Measurements from ENCODE around the gene CASR.

Gene CASR

DNA sequence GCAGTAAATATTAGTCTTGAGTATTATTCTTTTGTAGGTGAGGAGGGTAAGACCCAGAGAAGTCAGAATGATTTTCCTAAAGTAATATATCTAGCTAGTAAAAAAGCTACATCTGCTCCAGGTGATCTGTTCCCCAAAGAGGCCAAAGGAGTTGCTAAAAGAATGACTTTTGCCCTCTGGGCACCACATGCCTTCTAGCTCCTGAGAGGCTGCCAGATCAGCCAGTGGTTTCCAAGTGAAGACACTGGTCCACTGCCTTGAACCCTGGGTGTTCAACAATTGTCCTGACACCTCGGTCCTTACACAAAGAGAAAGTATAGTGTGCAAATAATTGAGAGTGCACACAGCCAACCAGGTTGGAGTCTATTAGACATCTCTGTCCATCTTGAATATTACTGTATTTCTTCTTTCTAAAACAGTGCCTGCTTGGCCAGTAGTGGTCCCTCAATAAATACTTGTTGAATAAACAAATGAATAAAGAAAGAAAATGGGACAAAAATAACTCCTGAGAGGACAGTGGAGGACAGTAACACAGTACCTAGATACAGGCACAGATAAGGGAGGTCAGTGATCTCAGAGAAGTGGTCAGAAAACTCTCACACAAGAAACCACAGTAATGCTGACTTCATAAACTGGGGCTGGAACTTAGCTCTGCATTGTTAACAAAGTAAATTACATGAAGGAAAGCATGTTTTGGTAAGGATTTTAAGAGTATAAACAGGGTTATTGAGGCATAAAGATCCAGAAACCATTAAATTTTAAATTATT is 85.0 kb downstream of the CASR start:
- Histone ChIP-seq H3K9me2 (replicated peaks; ENCODE audit: insufficient read depth, low read length) (no peaks in the 10 kb centered on the region), H3F3A (ENCODE audit: insufficient read depth) (no peaks in the 10 kb centered on the region), H3K4me3 (ENCODE audit: insufficient read depth, low read length, poor library complexity, severe bottlenecking) (no peak overlapping the region), H3K79me2 (ENCODE audit: insufficient read depth, low read length) (no peaks in the 10 kb centered on the region), H3K36me3 (ENCODE audit: low read length) (no peaks in the 10 kb centered on the region; the same call in 1 of the 2 replicates), H3K27ac (ENCODE audit: low read depth, low read length) (no peak overlapping the region), H3K4me2 (ENCODE audit: low read depth, low read length, poor library complexity, severe bottlenecking) (no peak overlapping the region), H2AFZ (ENCODE audit: low read depth, low read length, severe bottlenecking) (no peak overlapping the region), H3K9me3 (ENCODE audit: insufficient read depth, low read length) (no peaks in the 10 kb centered on the region), H3K9ac (ENCODE audit: low read length) (no peak overlapping the region), H4K20me1 (ENCODE audit: low read depth, low read length) (no peaks in the 10 kb centered on the region), H3K27me3 (ENCODE audit: low read length) (no peaks in the 10 kb centered on the region)
- TF ChIP-seq EZH2phosphoT487 (conservative IDR thresholded peaks at IDR 0.05; ENCODE audit: low read length) = no peak
- no peak for TF ChIP-seq CTCF (IDR thresholded peaks at IDR 0.05; ENCODE audit: insufficient read depth, low read length, poor library complexity, severe bottlenecking)

DNA sequence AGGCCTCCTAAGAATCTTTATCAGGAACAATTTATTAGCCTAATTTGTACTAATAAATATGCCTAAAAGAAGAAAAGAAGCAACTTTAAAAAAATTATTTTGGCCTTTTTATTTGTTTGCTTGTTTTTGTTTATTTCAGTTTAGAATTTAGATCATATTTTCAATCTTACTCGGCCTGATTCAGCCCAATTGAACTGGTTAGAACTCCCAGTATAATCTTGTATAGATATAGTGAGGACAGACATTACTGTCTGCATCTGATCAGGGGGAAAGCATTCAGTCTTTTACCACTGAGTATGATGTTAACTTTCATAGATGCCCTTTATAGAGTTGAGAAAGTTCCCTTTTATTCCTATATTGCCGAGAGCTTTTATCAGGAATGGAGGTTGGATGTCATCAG is 85.6 kb downstream of the CASR start:
- Histone ChIP-seq H4K20me1 (ENCODE audit: low read depth, low read length) (no peaks in the 10 kb centered on the region), H3K79me2 (ENCODE audit: insufficient read depth, low read length) (no peaks in the 10 kb centered on the region), H2AFZ (ENCODE audit: low read depth, low read length, severe bottlenecking) (no peak overlapping the region), H3K4me2 (ENCODE audit: low read depth, low read length, poor library complexity, severe bottlenecking) (no peak overlapping the region), H3K9ac (ENCODE audit: low read length) (no peak overlapping the region), H3K27ac (ENCODE audit: low read depth, low read length) (no peak overlapping the region), H3K36me3 (ENCODE audit: low read length) (no peaks in the 10 kb centered on the region; the same call in 1 of the 2 replicates), H3K27me3 (ENCODE audit: low read length) (no peaks in the 10 kb centered on the region), H3K9me3 (ENCODE audit: insufficient read depth, low read length) (no peaks in the 10 kb centered on the region), H3K4me3 (ENCODE audit: insufficient read depth, low read length, poor library complexity, severe bottlenecking) (no peak overlapping the region), H3K9me2 (replicated peaks; ENCODE audit: insufficient read depth, low read length) (no peaks in the 10 kb centered on the region), H3F3A (ENCODE audit: insufficient read depth) (no peaks in the 10 kb centered on the region)
- no peak for TF ChIP-seq CTCF (IDR thresholded peaks at IDR 0.05; ENCODE audit: insufficient read depth, low read length, poor library complexity, severe bottlenecking)
- no peak for TF ChIP-seq EZH2phosphoT487 (conservative IDR thresholded peaks at IDR 0.05; ENCODE audit: low read length)

DNA sequence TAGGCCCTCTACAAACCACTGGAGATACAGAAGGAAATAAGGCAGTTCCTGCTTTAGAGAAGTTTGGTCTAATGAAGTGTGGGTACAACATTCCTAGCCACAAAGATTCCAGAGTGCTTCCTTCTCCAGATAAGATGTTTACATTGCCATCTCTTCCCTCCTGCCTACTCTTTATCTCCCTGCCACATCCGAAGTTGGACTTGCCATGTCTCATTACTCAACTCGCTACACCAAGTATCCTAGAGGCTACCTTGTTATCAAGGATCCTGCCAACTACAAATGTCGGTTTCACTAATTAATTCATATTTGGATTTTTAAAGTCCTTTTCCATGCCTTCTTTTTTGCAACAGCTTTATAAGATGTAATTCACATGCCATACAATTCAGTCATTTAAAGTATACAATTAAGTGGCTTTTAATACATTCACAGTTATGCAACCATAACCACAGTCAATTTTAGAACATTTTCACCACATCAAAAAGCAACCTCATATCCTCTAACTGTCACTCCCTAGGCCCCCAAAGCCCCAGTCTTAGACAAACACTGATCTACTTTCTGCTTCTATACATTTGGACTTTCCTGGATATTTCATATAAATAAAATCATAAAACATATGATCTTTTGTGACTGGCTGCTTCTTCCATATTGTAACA is 87.9 kb downstream of the CASR start:
- TF ChIP-seq EZH2phosphoT487 (conservative IDR thresholded peaks at IDR 0.05; ENCODE audit: low read length) (no peak), CTCF (IDR thresholded peaks at IDR 0.05; ENCODE audit: insufficient read depth, low read length, poor library complexity, severe bottlenecking) (no peak)
- Histone ChIP-seq H3F3A (ENCODE audit: insufficient read depth) (no peaks in the 10 kb centered on the region), H3K36me3 (ENCODE audit: low read length) (no peaks in the 10 kb centered on the region; the same call in 1 of the 2 replicates), H2AFZ (ENCODE audit: low read depth, low read length, severe bottlenecking) (no peak overlapping the region), H3K27me3 (ENCODE audit: low read length) (no peaks in the 10 kb centered on the region), H3K4me3 (ENCODE audit: insufficient read depth, low read length, poor library complexity, severe bottlenecking) (peak overlapping the region; percentile 30), H3K27ac (ENCODE audit: low read depth, low read length) (no peak overlapping the region), H3K9me2 (replicated peaks; ENCODE audit: insufficient read depth, low read length) (no peaks in the 10 kb centered on the region), H3K9ac (ENCODE audit: low read length) (no peak overlapping the region), H4K20me1 (ENCODE audit: low read depth, low read length) (no peaks in the 10 kb centered on the region), H3K4me2 (ENCODE audit: low read depth, low read length, poor library complexity, severe bottlenecking) (peak overlapping the region; percentile 53), H3K79me2 (ENCODE audit: insufficient read depth, low read length) (no peaks in the 10 kb centered on the region), H3K9me3 (ENCODE audit: insufficient read depth, low read length) (no peaks in the 10 kb centered on the region)

Measured in SU-DHL-6 (cell line).